HL-60 (cell line): ENCODE data around the gene TPM1.

Experiments used
- CTCF ChIP-seq: IDR thresholded peaks from one replicate; pipeline ENCODE4 v1.5.1; 2011; ENCODE audit warnings: low read length, control low read depth, inconsistent platforms; ENCODE audit not compliant: insufficient read depth
- GABPA ChIP-seq: IDR thresholded peaks from 2 replicates; pipeline ENCODE4 v1.6.1; 2012; ENCODE audit warnings: low read depth
- POLR2AphosphoS5 ChIP-seq: IDR thresholded peaks from 2 replicates; pipeline ENCODE4 v1.6.1; 2012; ENCODE audit warnings: low read depth

GRCh38 chr15:63090472-63090871, 47.9 kb downstream of the TPM1 start:
- TF ChIP-seq CTCF = no peak
- no peak for TF ChIP-seq GABPA
- TF ChIP-seq POLR2AphosphoS5 = no peak
